DOHH2 (cell line): ENCODE measurements around the gene ESAM.

Experiments
- CTCF ChIP-seq: fragments of 200-600 bp; sonication (generic); IDR thresholded peaks from one replicate; pipeline ENCODE4 v1.5.1; 2014; ENCODE audit warnings: antibody characterized with exemption, mild to moderate bottlenecking, low read depth, low read length; ENCODE audit not compliant: poor library complexity, severe bottlenecking
- EZH2phosphoT487 ChIP-seq: fragments of 200-600 bp; sonication (generic); IDR thresholded peaks from 2 replicates; pipeline ENCODE4 v1.6.1; 2017; ENCODE audit warnings: borderline replicate concordance, mild to moderate bottlenecking, antibody characterized with exemption, low read length, moderate library complexity, mixed read lengths

GRCh38 chr11:124748100-124748418 lies 14.0 kb downstream of the ESAM start:
- TF ChIP-seq CTCF (no peak), EZH2phosphoT487 (no peak)
